ENCODE data around the gene ERBB4. TPM values are rescaled to one million over a fixed set of nuclear protein-coding genes. Genes with fewer than 3 reads are reported as not detected.

Gene ERBB4
- total RNA-seq, 4 donors from 2014 or later: 0.26 to 13.3 (median 2.4) TPM

DNA sequence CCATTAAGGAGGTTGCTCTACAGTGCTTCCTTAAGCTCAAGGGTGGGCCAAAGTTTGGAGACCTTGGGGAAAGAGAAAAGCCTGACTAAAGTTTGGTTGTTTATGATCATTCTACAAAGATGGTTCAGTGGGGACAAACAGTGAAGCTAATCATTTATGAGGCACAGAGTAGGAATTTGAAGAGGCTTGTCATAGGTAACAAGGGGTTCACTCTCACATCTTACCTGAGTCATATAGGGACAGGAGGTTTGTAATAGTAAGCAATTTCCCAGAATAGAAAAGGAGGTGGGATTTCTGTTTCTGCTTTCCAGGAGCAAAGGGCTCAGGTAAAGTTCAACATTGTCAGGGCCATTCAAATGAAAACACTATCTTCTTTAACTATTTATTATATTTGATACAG, 1194.3 kb downstream of the ERBB4 start:
- Histone ChIP-seq H3K4me3 (no peak overlapping the region), H3K4me1 (no peaks in the 10 kb centered on the region), H3K27ac (no peak overlapping the region), H3K9me3 (no peaks in the 10 kb centered on the region), H3K27me3 (no peaks in the 10 kb centered on the region), H3K36me3 (no peaks in the 10 kb centered on the region)
- no peak for DNase-seq
- intact Hi-C loops (cut with DNase I; ENCODE audit: low total_unique reads): no loop called here
- no peak for TF ChIP-seq POLR2A (IDR thresholded peaks at IDR 0.05)
- TF ChIP-seq, protein P1, sequence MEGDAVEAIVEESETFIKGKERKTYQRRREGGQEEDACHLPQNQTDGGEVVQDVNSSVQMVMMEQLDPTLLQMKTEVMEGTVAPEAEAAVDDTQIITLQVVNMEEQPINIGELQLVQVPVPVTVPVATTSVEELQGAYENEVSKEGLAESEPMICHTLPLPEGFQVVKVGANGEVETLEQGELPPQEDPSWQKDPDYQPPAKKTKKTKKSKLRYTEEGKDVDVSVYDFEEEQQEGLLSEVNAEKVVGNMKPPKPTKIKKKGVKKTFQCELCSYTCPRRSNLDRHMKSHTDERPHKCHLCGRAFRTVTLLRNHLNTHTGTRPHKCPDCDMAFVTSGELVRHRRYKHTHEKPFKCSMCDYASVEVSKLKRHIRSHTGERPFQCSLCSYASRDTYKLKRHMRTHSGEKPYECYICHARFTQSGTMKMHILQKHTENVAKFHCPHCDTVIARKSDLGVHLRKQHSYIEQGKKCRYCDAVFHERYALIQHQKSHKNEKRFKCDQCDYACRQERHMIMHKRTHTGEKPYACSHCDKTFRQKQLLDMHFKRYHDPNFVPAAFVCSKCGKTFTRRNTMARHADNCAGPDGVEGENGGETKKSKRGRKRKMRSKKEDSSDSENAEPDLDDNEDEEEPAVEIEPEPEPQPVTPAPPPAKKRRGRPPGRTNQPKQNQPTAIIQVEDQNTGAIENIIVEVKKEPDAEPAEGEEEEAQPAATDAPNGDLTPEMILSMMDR (IDR thresholded peaks at IDR 0.05): no peak

DNA sequence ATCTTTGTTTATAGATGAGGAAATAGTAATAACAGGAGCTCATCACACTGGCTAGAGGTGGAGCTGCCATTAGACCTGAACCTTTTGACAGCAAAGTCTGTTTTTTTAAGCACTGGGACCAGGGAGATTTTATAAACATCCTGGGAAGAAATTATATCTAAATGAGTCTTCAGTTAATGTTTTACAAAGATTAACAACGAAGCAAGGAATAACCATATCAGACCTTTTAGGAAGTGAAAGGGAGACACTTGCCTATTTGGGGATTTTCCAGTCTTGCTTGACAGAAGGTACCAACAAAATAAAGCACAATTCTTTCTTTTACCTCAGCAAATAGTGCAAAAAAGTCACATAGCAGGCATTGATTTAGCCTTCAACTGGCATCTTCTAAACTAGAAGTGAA, 1205.2 kb downstream of the ERBB4 start:
- no peak for TF ChIP-seq POLR2A (IDR thresholded peaks at IDR 0.05)
- TF ChIP-seq, protein P1 (IDR thresholded peaks at IDR 0.05): no peak

GRCh38 chr2:211331736-211332135, 1206.9 kb downstream of the ERBB4 start:
- Histone ChIP-seq H3K9me3 (no peaks in the 10 kb centered on the region), H3K36me3 (no peaks in the 10 kb centered on the region), H3K27me3 (no peaks in the 10 kb centered on the region), H3K27ac (no peak overlapping the region), H3K4me1 (no peaks in the 10 kb centered on the region), H3K4me3 (no peak overlapping the region)
- intact Hi-C loops (cut with DNase I; ENCODE audit: low total_unique reads): no loop called here
- no peak for TF ChIP-seq POLR2A (IDR thresholded peaks at IDR 0.05)
- TF ChIP-seq, protein P1 (IDR thresholded peaks at IDR 0.05): no peak
- no peak for DNase-seq

More for the DNA sequence above, 1205.2 kb downstream of the ERBB4 start:
- no peak overlapping the region for H3K4me3 ChIP-seq
- no peaks in the 10 kb centered on the region for H3K27me3 ChIP-seq
- no peak for DNase-seq
- H3K27ac ChIP-seq: no peak overlapping the region
- H3K4me1 ChIP-seq: no peaks in the 10 kb centered on the region
- intact Hi-C loops (cut with DNase I; ENCODE audit: low total_unique reads): no loop called here
- H3K36me3 ChIP-seq: no peaks in the 10 kb centered on the region
- no peaks in the 10 kb centered on the region for H3K9me3 ChIP-seq

- TF ChIP-seq, protein P1 (IDR thresholded peaks at IDR 0.05): no peak
- no peak for TF ChIP-seq POLR2A (IDR thresholded peaks at IDR 0.05)
Measured at GRCh38 chr2:211329882-211330281, 1208.7 kb downstream of the ERBB4 start.

GRCh38 chr2:211329421-211329820, 1209.2 kb downstream of the ERBB4 start:
- H3K4me1 ChIP-seq: no peaks in the 10 kb centered on the region
- no peaks in the 10 kb centered on the region for H3K36me3 ChIP-seq
- no peak for DNase-seq
- no peaks in the 10 kb centered on the region for H3K9me3 ChIP-seq
- TF ChIP-seq, protein P1 (IDR thresholded peaks at IDR 0.05): no peak
- no peak for TF ChIP-seq POLR2A (IDR thresholded peaks at IDR 0.05)
- no peak overlapping the region for H3K4me3 ChIP-seq
- H3K27me3 ChIP-seq: no peaks in the 10 kb centered on the region
- H3K27ac ChIP-seq: no peak overlapping the region
- intact Hi-C loops (cut with DNase I; ENCODE audit: low total_unique reads): no loop called here

More at GRCh38 chr2:211329882-211330281, 1208.7 kb downstream of the ERBB4 start:
- Histone ChIP-seq H3K4me3 (no peak overlapping the region), H3K36me3 (no peaks in the 10 kb centered on the region), H3K27ac (no peak overlapping the region), H3K9me3 (no peaks in the 10 kb centered on the region), H3K27me3 (no peaks in the 10 kb centered on the region), H3K4me1 (no peaks in the 10 kb centered on the region)
- intact Hi-C loops (cut with DNase I; ENCODE audit: low total_unique reads): no loop called here
- DNase-seq: no peak

All from uterus (tissue), 4 donors.